Right lobe of liver (tissue), 6 donors: ENCODE results near the gene FBXL5. TPM values are rescaled to one million over a fixed set of nuclear protein-coding genes. Genes with fewer than 3 reads are reported as not detected.
A peak's percentile ranks its signal among the peaks of the same experiment; 100 is the strongest.

Experiments used
- ATAC-seq, 4 donors: fragments of 200-7000 bp; cut with Tn5 transposase; one replicate each; pipeline ENCODE4 v1.9.1; 2020; ENCODE audit warnings: mild to moderate bottlenecking in 4 of 4, moderate library complexity in 4 of 4
- DNase-seq, 3 donors: peaks; one replicate each; pipeline ENCODE4 v3.0.0-alpha.2; 2020
- H3K27ac ChIP-seq, 3 donors: fragments of 200-600 bp; one replicate each; pipeline ENCODE4 v1.8.0; 2022
- H3K27me3 ChIP-seq, 2 donors: fragments of 200-600 bp; one replicate each; pipeline ENCODE4 v1.8.0; 2022
- H3K36me3 ChIP-seq, 4 donors: fragments of 200-600 bp; sonication (generic) in 1 of 4; one replicate each; pipeline versions ENCODE4 v1.5.1 to v1.8.0; 2017 to 2022; ENCODE audit warnings: control low read depth in 1 of 4
- H3K4me1 ChIP-seq, 4 donors: fragments of 200-600 bp; sonication (generic) in 1 of 4; one replicate each; pipeline versions ENCODE4 v1.5.1 to v1.8.0; 2017 to 2022; ENCODE audit warnings: control low read depth in 1 of 4
- H3K4me3 ChIP-seq, 3 donors: fragments of 200-600 bp; one replicate each; pipeline ENCODE4 v1.8.0; 2022
- H3K9me3 ChIP-seq, 4 donors: fragments of 200-600 bp; sonication (generic) in 1 of 4; one replicate each; pipeline versions ENCODE4 v1.5.1 to v1.8.0; 2017 to 2022; ENCODE audit warnings: control low read depth in 1 of 4
- CTCF ChIP-seq, 4 donors: fragments of 200-600 bp in 3 of 4; fragments of 450-650 bp in 1 of 4; IDR thresholded peaks; one replicate each; pipeline versions ENCODE4 v1.5.1 to v1.8.0; 2016 to 2022; ENCODE audit warnings: antibody characterized with exemption in 4 of 4, mild to moderate bottlenecking in 2 of 4
- POLR2A ChIP-seq: fragments of 450-650 bp; IDR thresholded peaks from one replicate; pipeline ENCODE4 v1.6.1; 2017; ENCODE audit warnings: antibody characterized with exemption, mild to moderate bottlenecking
- WGBS: methylation state at CpG from one replicate; pipeline ENCODE4 v1.1.6; 2018; ENCODE audit warnings: low coverage, low lambda C conversion rate; ENCODE audit not compliant: insufficient coverage; ENCODE audit errors: missing lambda C conversion rate; 5-methylcytosine and 5-hydroxymethylcytosine counted together
- intact Hi-C, 2 donors: fragments of 100-400 bp; cut with DNase I; formaldehyde crosslinking; loops; one replicate each; pipeline versions ENCODE4 v1.11.2 to v1.14.1; 2022
- total RNA-seq, 6 experiments: library from RNA; depleted of rRNA in 2 of 6; stranded (reverse); fragments of >200 nt in 2 of 6; fragmentation: NEBNext Ultra II Directional in 3 of 6; extraction: Animal tissue kit (Norgen Biotek cat#: 25700) in 3 of 6; gene quantifications; one replicate each; pipeline versions ENCODE4 v1.1.0 to v1.2.4, GENCODE V29; 2016 to 2023
- donor health status: DM: no; HTN: yes; CAD: no.
- donor health status: DM: no; HTN: no; CAD: no.
- donor health status: DM: no; HTN: no; CAD: no.
- donor health status: DM: no; HTN: yes; CAD: no.
- donor health status: DM: no; HTN: yes; CAD: no.

Gene FBXL5
- total RNA-seq, 6 experiments from 2014 or later = 38.3 to 59.5 (median 46.8) TPM

- no peak overlapping the region for H3K27ac ChIP-seq
- no peak for TF ChIP-seq CTCF (IDR thresholded peaks at IDR 0.05)
- TF ChIP-seq POLR2A = no peak
- H3K4me1 ChIP-seq = peaks cover 0 to 12% (median 2%) of the 10 kb centered on the region in 4 donors
- peaks cover 0 to 13% (median 0%) of the 10 kb centered on the region in 4 donors for H3K36me3 ChIP-seq
- H3K4me3 ChIP-seq = no peak overlapping the region
- no peaks in the 10 kb centered on the region for H3K9me3 ChIP-seq
- intact Hi-C loops = no loop called here
- DNase-seq (no peak), ATAC-seq (no peak)
- H3K27me3 ChIP-seq = no peaks in the 10 kb centered on the region
Measured at GRCh38 chr4:15562623-15563022, 92.5 kb downstream of the FBXL5 start.

GRCh38 chr4:15562114-15562513 is 93.0 kb downstream of the FBXL5 start:
- ATAC-seq (no peak), DNase-seq (no peak)
- 56% methylated on average over 3 of the region's 3 CpGs for WGBS
- Histone ChIP-seq H3K27ac (no peak overlapping the region), H3K9me3 (no peaks in the 10 kb centered on the region), H3K27me3 (no peaks in the 10 kb centered on the region), H3K4me3 (no peak overlapping the region), H3K36me3 (peaks cover 0 to 13% (median 0%) of the 10 kb centered on the region in 4 donors), H3K4me1 (peaks cover 0 to 14% (median 2%) of the 10 kb centered on the region in 4 donors)
- intact Hi-C loops = no loop called here
- no peak for TF ChIP-seq CTCF (IDR thresholded peaks at IDR 0.05)
- no peak for TF ChIP-seq POLR2A

- 81% methylated on average over 1 of the region's 2 CpGs for WGBS
- H3K27ac ChIP-seq = no peak overlapping the region
- no peak overlapping the region for H3K4me3 ChIP-seq
Measured at GRCh38 chr4:15558561-15558960, 96.6 kb downstream of the FBXL5 start.

GRCh38 chr4:15557786-15558550 is 97.2 kb downstream of the FBXL5 start:
- DNase-seq (no peak), ATAC-seq (peak in 3 of 4 donors; percentile 72 to 80 (median 72))
- Histone ChIP-seq H3K4me1 (peaks cover 0 to 16% (median 2%) of the 10 kb centered on the region in 4 donors), H3K4me3 (no peak overlapping the region), H3K9me3 (no peaks in the 10 kb centered on the region), H3K27ac (no peak overlapping the region), H3K27me3 (no peaks in the 10 kb centered on the region), H3K36me3 (no peaks in the 10 kb centered on the region)
- 64% methylated on average over 2 of the region's 2 CpGs for WGBS
- intact Hi-C loops = no loop called here
- TF ChIP-seq CTCF (IDR thresholded peaks at IDR 0.05) = no peak
- no peak for TF ChIP-seq POLR2A

More at GRCh38 chr4:15558561-15558960, 96.6 kb downstream of the FBXL5 start:
- no peak for ATAC-seq
- Histone ChIP-seq H3K27me3 (no peaks in the 10 kb centered on the region), H3K4me1 (peaks cover 0 to 14% (median 2%) of the 10 kb centered on the region in 4 donors), H3K36me3 (peaks cover 0 to 3% (median 0%) of the 10 kb centered on the region in 4 donors), H3K9me3 (no peaks in the 10 kb centered on the region)
- no peak for DNase-seq
- TF ChIP-seq POLR2A (no peak), CTCF (IDR thresholded peaks at IDR 0.05) (no peak)
- intact Hi-C loops = no loop called here
